ENCODE results near the gene AOC1.
A peak's percentile ranks its signal among the peaks of the same experiment; 100 is the strongest.

The AOC1 gene

DNA sequence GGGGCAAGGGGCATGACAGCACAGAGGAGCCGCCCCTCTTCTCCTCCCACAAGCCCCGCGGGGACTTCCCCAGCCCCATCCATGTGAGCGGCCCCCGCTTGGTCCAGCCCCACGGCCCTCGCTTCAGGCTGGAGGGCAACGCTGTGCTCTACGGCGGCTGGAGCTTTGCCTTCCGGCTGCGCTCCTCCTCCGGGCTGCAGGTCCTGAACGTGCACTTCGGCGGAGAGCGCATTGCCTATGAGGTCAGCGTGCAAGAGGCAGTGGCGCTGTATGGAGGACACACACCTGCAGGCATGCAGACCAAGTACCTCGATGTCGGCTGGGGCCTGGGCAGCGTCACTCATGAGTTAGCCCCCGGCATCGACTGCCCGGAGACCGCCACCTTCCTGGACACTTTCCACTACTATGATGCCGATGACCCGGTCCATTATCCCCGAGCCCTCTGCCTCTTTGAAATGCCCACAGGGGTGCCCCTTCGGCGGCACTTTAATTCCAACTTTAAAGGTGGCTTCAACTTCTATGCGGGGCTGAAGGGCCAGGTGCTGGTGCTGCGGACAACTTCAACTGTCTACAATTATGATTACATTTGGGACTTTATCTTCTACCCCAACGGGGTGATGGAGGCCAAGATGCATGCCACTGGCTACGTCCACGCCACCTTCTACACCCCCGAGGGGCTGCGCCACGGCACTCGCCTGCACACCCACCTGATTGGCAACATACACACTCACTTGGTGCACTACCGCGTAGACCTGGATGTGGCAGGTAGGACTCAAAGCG, 5.1 kb downstream of the AOC1 start:
- DNase-seq, result no peak

GRCh38 chr7:150858236-150859197, 6.2 kb downstream of the AOC1 start:
- no peak for DNase-seq

- no peak for DNase-seq
Observed at GRCh38 chr7:150860291-150860977, 8.1 kb downstream of the AOC1 start.

DNA sequence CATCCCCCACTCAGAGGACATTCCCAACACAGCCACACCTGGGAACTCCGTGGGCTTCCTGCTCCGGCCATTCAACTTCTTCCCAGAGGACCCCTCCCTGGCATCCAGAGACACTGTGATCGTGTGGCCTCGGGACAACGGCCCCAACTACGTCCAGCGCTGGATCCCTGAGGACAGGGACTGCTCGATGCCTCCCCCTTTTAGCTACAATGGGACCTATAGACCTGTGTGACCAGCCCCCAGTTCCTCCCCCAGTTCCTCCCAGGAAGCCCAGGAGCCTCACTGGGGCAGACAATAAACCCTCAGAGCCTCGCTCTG, 8.6 kb downstream of the AOC1 start:
- no peak for DNase-seq

GRCh38 chr7:150862356-150862755, 10.0 kb downstream of the AOC1 start:
- DNase-seq, result no peak

GRCh38 chr7:150863946-150864345, 11.6 kb downstream of the AOC1 start:
- DNase-seq, result no peak

GRCh38 chr7:150866932-150867564, 14.7 kb downstream of the AOC1 start:
- DNase-seq, result no peak

- DNase-seq, result no peak
Observed at GRCh38 chr7:150867605-150868004, 15.3 kb downstream of the AOC1 start.

DNA sequence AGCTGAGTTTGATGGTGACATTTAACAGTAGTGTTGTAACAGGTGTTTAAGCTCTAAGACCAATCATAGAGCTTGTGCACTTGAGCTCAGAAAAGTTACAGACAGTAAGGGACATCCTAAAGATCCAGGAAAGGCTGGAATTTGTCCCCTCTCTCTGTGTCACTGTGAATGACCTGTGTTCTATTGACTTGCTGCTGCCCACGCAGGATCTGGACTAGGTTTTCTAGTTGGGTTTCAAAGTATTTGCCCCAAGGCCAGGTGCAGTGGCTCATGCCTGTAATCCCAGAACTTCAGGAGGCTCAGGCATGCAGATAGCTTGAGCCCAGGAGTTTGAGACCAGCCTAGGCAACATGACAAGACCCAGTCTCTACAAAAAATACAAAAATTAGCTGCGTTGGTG, 17.1 kb downstream of the AOC1 start:
- DNase-seq, result no peak

GRCh38 chr7:150871601-150872000, 19.3 kb downstream of the AOC1 start:
- DNase-seq, result no peak

DNA sequence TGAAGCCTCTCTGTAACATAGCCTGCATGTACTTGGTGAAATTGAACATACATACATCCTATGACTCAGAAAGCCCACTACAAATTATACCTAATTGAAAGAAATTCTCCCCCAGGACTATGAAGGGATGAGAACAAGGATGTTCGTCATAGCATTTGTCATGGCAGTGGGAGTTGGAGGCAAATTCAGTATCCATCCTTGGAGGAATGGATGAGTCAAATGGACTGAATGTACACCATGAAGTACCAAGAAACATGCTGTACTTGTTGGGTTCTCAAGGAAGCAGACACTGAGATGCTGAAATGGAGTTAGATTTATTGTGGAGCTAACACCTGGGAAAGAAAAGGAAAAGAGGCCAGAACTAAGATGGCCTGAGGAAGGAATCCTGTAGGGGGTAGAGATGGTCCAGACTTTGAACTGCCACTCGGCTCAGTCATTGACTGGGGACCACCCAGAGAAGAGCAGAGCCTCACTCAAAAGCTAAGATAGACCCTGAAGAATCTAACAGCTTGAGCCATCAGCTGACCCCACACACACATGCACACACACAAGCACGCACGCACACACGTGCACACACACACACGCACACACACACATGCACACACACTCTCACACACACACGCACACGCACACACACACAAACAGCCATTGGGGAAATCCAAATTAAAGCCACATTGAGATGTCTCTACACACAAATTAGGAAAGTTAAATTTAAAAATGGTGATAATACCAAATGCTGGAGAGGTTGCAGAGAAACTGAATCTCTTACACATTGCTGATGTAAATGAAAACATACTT, 22.3 kb downstream of the AOC1 start:
- no peak for DNase-seq

DNA sequence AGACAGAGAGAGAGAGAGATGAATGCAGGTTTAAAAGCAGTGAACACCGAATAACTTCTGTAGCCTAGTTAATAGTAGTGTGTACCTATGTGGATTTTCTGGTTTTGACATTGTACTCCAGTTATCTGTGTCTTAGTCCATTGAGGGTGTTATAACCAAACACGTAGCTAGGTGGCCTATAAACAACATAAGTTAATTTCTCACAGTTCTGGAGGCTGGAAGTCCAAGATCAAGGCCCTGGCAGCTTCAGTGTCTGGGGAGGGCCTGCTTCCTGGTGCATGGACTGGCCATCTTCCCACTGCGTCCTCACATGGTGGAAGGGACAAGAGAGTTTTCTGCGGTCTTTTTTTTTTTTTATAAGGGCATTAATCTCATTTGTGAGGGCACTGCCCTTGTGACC, 23.5 kb downstream of the AOC1 start:
- DNase-seq, result no peak

- DNase-seq, result peak in 23 of 58 donors; percentile 7 to 63 (median 27)
Observed at GRCh38 chr7:150876817-150877526, 24.7 kb downstream of the AOC1 start.

DNA sequence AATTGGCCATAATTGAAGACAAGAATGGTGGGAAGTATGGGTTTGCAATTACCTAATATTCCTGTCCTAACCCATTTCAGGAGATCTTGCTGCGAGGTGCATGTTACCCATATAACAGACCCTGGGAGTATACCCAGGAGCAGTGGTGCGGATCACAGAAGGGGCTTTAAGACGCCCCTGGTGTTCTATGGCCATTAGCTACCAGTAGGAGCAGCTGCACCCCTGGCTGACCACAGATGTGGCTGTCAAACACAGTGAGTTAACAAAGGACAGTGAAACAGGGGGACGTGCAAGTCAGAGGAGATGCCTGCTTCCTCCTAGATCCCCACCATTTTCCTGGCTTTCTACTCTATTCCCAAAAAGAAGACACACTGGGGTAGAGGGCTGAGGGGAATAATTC, 25.2 kb downstream of the AOC1 start:
- peak in 1 of 58 donors; percentile 6 for DNase-seq

DNA sequence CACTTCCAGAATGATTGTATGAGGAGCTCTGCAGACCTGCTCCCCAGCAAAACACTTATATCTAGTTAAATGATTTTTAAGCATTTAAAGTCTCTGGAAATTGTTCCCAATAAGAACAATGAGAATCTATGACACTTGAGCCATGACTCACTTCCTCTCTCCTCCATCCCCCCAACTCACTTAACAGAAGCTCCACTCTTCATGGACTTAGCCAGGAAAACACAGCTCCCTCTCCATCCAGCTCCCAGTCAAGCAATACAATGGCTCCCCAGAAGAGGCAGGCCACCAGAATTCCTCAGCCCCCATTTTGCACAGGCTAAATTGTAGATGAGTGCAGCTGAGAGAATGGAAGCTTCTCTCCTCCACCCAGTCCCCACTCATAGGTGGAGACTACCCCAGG, 27.0 kb downstream of the AOC1 start:
- DNase-seq, result no peak

- no peak for DNase-seq
Observed at GRCh38 chr7:150881189-150881588, 28.9 kb downstream of the AOC1 start.

DNA sequence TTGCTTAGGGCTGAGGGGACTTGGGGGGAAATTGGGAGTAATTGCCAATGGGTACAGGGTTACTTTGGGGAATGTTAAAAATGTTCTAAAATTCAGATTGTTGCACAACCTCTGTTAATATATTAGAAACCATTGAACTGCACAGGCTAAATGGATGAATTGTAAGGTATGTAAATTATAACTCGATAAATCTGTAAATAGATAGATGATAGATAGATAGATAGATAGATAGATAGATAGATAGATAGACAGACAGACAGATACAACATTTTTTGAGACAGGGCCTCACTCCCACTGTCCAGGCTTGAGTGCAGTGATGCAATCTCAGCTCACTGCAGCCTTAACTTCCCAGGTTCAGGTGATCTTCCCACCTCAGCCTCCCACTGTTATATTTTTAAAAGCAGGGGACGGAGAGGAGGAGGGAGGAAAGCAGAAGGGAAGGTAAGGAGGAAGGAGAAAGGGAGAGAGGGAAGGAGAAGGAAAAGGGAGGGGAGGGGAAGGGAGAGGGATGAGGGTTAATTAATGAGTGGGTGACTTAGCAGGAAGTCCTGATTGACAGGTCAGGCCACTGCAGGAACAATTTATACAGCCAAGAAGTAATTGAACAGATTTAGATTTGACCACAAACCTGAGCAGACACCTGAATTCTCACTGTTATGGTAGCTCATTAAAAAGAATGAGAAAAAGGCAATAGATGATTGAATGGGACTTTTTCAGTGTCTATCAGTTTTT, 38.7 kb downstream of the AOC1 start:
- DNase-seq, result no peak

DNA sequence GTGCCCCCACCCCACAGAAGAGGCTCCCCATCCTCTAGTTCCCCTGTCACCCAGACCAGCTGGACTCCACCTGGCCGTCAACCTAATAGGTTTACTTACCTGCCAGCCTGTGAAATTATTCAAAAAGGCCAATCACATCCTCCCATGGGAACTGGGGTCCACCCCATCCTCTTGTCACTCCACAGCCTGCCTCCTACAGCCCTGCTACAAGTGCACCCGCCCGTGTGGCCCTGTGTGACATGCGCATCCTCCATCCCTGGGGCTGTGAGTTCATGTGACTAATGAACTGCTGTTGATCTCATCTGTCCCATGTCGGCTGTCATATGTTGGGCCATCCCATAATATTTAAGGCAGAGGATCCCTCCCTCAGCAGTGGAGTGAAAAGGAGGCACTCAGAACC, 39.4 kb downstream of the AOC1 start:
- DNase-seq, result no peak

DNA sequence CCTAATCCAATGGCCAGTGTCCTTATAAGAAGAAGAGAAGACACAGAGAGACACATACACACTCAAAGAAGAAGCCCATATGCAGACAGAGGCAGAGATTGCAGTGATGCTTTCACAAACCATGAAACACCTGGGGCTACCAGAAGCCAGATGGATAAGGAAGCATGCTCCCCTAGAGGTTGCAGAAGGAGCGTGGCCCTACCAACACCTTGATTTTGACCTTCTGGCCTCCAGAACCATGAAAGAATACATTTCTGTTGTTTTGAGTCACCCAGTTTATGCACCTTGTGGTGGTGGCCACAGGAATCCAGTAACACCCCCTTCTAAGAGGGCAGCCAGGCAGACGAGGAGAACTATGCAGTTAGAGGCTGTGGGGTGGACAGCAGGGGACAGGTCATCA, 43.5 kb downstream of the AOC1 start:
- no peak for DNase-seq
